Transverse colon (tissue), 4 donors: ENCODE data around the gene PUS7.
"Not testable (repeated sequence)": the region's sequence is repeated elsewhere in the genome, so short reads cannot be mapped to it uniquely, and the experiment has no call there.

ENCODE experiments used
- EP300 ChIP-seq: sonication (generic); formaldehyde crosslinking; IDR thresholded peaks from one replicate; pipeline ENCODE4 v1.6.1; 2017; ENCODE audit warnings: antibody characterized with exemption, low read depth
- POLR2A ChIP-seq: fragments of 450-650 bp; IDR thresholded peaks from one replicate; pipeline ENCODE4 v1.6.1; 2016; ENCODE audit warnings: antibody characterized with exemption, mild to moderate bottlenecking, moderate library complexity
- POLR2AphosphoS5 ChIP-seq, 3 donors: sonication (generic); formaldehyde crosslinking; IDR thresholded peaks; one replicate each; pipeline ENCODE4 v1.6.1; 2016; ENCODE audit warnings: antibody characterized with exemption in 3 of 3
- TF ChIP-seq, protein P1 (sequence below), 5 experiments: fragments of 200-600 bp in 3 of 5; fragments of 450-650 bp in 2 of 5; sonication (generic) in 3 of 5; IDR thresholded peaks; 1 replicate in 2 of 5; 2 replicates in 3 of 5; pipeline ENCODE4 v1.5.1; 2016 to 2017; ENCODE audit warnings: antibody characterized with exemption in 5 of 5, inconsistent platforms in 3 of 5, mild to moderate bottlenecking in 2 of 5, moderate library complexity in 1 of 5

DNA sequence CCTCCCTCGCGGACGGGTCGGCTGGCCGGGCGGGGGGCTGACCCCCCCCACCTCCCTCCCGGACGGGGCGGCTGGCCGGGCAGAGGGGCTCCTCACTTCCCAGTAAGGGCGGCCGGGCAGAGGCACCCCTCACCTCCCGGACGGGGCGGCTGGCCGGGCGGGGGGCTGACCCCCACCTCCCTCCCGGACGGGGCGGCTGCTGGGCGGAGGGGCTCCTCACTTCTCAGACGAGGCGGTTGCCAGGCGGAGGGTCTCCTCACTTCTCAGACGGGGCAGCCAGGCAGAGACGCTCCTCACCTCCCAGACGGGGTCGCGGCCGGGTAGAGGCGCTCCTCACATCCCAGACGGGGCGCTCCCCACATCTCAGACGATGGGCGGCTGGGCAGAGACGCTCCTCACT is 111.3 kb downstream of the PUS7 start:
- TF ChIP-seq, protein P1, sequence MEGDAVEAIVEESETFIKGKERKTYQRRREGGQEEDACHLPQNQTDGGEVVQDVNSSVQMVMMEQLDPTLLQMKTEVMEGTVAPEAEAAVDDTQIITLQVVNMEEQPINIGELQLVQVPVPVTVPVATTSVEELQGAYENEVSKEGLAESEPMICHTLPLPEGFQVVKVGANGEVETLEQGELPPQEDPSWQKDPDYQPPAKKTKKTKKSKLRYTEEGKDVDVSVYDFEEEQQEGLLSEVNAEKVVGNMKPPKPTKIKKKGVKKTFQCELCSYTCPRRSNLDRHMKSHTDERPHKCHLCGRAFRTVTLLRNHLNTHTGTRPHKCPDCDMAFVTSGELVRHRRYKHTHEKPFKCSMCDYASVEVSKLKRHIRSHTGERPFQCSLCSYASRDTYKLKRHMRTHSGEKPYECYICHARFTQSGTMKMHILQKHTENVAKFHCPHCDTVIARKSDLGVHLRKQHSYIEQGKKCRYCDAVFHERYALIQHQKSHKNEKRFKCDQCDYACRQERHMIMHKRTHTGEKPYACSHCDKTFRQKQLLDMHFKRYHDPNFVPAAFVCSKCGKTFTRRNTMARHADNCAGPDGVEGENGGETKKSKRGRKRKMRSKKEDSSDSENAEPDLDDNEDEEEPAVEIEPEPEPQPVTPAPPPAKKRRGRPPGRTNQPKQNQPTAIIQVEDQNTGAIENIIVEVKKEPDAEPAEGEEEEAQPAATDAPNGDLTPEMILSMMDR (IDR thresholded peaks at IDR 0.05) = not testable (repeated sequence)
- not testable (repeated sequence) for TF ChIP-seq POLR2AphosphoS5 (IDR thresholded peaks at IDR 0.05); POLR2A; EP300
